Measurements from ENCODE around the gene DNM3. TPM values are rescaled to one million over a fixed set of nuclear protein-coding genes. Genes with fewer than 3 reads are reported as not detected.

Gene DNM3
- total RNA-seq, 2 donors from 2014 or later = 3.2 to 22.5 TPM

DNA sequence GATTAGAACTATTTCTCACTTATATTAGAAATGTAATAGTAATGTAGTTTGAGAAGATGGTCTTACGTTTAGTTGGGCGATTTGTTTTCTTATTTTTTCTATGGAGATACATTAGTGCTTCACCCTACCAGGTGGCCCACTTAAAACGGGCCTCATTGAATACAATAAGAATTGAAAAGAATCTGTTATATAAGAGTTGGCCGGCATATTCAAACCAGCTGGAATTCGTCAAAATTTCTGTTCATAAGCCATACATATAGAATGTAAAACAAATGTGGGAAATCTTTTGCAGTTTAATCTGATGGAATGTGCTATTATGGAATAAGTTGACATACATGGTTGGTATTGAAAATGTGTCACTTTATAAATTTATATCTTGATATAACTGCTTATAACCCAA lies 482.8 kb downstream of the DNM3 start:
- no peaks in the 10 kb centered on the region for H3K4me1 Mint-ChIP-seq
- no peak overlapping the region for H3K4me3 Mint-ChIP-seq
- DNase-seq (no peak), ATAC-seq (no peak)
- no peaks in the 10 kb centered on the region for H3K36me3 Mint-ChIP-seq (ENCODE audit: low read depth)
- no peak overlapping the region for H3K27ac Mint-ChIP-seq
- no peaks in the 10 kb centered on the region for H3K27me3 Mint-ChIP-seq
- no peaks in the 10 kb centered on the region for H3K9me3 ChIP-seq (ENCODE audit: control insufficient read depth, low read length, poor library complexity, severe bottlenecking)

DNA sequence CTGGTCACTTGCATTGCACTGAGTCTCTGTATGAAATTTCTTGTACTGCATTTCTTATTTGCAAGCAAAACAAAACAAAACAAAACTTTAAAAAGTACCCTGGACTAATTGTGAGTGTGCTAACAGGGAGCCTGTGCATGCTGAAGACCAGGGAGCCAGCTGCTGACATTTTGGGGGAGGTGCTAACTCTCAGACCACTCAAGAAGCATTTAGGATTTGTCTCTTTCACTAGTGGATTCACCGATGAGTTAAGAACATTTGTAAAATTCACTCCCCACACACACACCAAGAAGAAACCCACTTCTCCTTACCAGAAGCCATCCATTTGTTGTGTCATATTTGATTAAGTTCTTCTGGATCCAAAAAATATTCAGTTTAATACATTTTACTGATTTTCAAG lies 483.5 kb downstream of the DNM3 start:
- Mint-ChIP-seq H3K4me3 (no peak overlapping the region), H3K27ac (no peak overlapping the region), H3K36me3 (ENCODE audit: low read depth) (no peaks in the 10 kb centered on the region), H3K4me1 (no peaks in the 10 kb centered on the region), H3K27me3 (no peaks in the 10 kb centered on the region)
- H3K9me3 ChIP-seq (ENCODE audit: control insufficient read depth, low read length, poor library complexity, severe bottlenecking) = no peaks in the 10 kb centered on the region
- DNase-seq (no peak), ATAC-seq (no peak)

DNA sequence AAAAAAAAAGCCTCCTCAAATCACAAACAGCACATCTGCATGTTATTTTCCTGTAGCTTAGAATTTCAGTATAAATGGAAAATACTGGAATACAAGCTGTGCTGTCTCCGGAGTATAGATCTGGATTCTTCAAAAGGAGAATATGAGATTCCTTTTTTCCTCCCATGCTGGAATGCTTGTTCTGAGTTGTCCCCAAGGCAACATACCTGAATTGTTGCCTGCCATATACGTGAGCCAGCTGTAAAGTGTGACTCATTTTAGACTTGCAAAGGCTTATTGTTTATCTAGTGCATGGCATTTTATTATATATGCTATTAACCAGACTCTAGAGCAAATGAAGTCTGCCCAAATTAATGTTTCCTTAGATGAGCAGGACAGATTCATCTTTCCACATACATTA lies 484.2 kb downstream of the DNM3 start:
- H3K9me3 ChIP-seq (ENCODE audit: control insufficient read depth, low read length, poor library complexity, severe bottlenecking) = no peaks in the 10 kb centered on the region
- H3K4me3 Mint-ChIP-seq = no peak overlapping the region
- no peak for DNase-seq
- no peaks in the 10 kb centered on the region for H3K4me1 Mint-ChIP-seq
- no peak overlapping the region for H3K27ac Mint-ChIP-seq
- H3K36me3 Mint-ChIP-seq (ENCODE audit: low read depth) = no peaks in the 10 kb centered on the region
- no peak for ATAC-seq
- no peaks in the 10 kb centered on the region for H3K27me3 Mint-ChIP-seq

DNA sequence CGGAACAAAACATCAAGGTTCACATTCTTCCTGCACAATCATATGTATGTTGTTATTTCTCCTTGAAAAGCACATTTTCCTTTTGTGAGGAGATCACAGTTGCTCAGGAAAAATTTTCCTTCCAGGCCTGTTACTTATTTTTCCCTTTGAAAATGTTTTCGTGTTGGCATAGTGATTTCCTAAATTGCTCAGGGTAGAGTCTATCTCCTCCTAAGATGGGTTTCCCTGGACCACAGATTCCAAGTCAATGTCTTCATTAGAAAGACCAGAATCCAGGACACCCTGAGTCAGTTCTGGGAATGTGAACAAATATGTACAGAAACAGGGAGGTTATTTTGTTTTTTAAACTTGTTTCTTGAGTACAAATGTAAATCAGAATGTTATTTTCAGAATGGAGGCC lies 484.8 kb downstream of the DNM3 start:
- ATAC-seq (no peak), DNase-seq (no peak)
- Mint-ChIP-seq H3K4me1 (no peaks in the 10 kb centered on the region), H3K4me3 (no peak overlapping the region), H3K27me3 (no peaks in the 10 kb centered on the region), H3K27ac (no peak overlapping the region), H3K36me3 (ENCODE audit: low read depth) (no peaks in the 10 kb centered on the region)
- no peaks in the 10 kb centered on the region for H3K9me3 ChIP-seq (ENCODE audit: control insufficient read depth, low read length, poor library complexity, severe bottlenecking)

DNA sequence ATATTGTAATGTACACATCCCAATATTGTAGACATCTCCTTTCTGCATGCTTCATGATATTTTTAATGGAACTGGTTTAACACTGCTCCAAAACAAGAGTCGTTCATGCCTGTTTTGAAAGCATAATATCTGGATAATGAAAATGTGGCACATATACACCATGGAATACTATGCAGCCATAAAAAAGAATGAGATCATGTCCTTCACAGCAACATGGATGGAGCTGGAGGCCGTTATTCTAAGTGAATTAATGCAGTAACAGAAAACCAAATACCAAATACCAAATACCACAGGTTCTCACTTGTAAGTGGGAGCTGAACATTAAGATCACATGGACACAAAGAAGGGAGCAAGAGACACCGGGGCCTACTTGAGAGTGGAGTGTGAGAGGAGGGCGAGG lies 487.0 kb downstream of the DNM3 start:
- DNase-seq (no peak), ATAC-seq (no peak)
- H3K4me3 Mint-ChIP-seq = no peak overlapping the region
- no peaks in the 10 kb centered on the region for H3K36me3 Mint-ChIP-seq (ENCODE audit: low read depth)
- no peak overlapping the region for H3K27ac Mint-ChIP-seq
- H3K9me3 ChIP-seq (ENCODE audit: control insufficient read depth, low read length, poor library complexity, severe bottlenecking) = no peaks in the 10 kb centered on the region
- H3K4me1 Mint-ChIP-seq = no peaks in the 10 kb centered on the region
- H3K27me3 Mint-ChIP-seq = no peaks in the 10 kb centered on the region

DNA sequence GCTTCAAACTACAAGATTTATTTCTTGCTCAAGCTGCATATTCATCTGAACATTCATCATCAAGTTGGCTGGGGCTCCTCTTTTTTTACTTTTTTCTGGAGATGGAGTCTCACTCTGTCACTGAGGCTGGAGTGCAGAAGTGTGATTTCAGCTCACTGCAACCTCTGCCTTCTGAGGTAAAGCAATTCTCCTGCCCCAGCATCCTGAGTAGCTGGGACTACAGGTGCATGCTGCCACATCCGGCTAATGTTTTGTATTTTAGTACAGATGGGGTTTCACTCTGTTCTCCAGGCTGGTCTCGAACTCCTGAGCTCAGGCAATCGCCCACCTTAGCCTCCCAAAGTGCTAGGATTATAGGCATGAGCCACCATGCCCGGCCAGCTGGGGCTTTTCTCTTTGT lies 490.9 kb downstream of the DNM3 start:
- Mint-ChIP-seq H3K36me3 (ENCODE audit: low read depth) (no peaks in the 10 kb centered on the region), H3K27me3 (no peaks in the 10 kb centered on the region), H3K4me3 (no peak overlapping the region), H3K27ac (no peak overlapping the region), H3K4me1 (no peaks in the 10 kb centered on the region)
- no peak for ATAC-seq
- DNase-seq = no peak
- no peaks in the 10 kb centered on the region for H3K9me3 ChIP-seq (ENCODE audit: control insufficient read depth, low read length, poor library complexity, severe bottlenecking)

DNA sequence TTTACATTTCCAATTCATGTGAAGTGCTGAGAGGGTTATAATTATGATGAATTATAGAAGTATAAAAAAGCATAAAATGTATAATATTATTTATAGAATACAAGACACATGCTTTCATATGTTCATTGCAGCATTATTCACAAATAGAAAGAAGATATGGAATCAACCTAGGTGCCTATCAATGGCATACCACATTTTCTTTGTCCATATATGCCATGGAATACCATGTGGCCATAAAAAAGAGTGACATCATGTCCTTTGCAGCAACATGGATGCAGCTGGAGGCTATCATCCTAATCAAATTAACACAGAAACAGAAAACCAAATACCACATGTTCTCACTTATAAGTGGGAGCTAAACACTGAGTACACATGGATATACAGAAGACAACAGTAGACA lies 494.1 kb downstream of the DNM3 start:
- ATAC-seq (no peak), DNase-seq (no peak)
- Mint-ChIP-seq H3K4me3 (no peak overlapping the region), H3K27me3 (no peaks in the 10 kb centered on the region), H3K27ac (no peak overlapping the region), H3K4me1 (peaks cover 5% of the 10 kb centered on the region), H3K36me3 (ENCODE audit: low read depth) (no peaks in the 10 kb centered on the region)
- H3K9me3 ChIP-seq (ENCODE audit: control insufficient read depth, low read length, poor library complexity, severe bottlenecking) = no peaks in the 10 kb centered on the region

DNA sequence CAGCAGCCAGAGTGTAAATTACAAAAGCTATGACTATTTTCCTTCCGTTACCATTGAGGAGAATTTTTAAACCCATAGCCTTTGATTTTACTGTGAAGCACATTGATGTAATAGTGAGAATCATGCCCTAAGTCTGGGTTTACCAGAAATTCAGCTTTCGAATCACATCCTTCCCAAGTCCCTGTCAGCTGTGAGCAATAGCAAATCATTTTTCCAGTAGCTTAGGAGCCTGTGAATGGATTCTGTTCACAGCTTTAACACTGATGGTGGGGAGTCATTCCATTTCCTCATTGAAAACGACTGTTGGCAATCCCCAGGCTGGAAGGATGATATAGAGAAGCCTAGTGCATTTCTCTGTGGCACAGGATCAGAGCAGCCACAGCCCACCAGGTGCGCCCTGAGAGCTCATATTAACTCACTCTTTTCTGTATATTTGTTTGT lies 497.0 kb downstream of the DNM3 start:
- no peak overlapping the region for H3K27ac Mint-ChIP-seq
- no peak for DNase-seq
- ATAC-seq = peak; percentile 52
- H3K4me1 Mint-ChIP-seq = peaks cover 8% of the 10 kb centered on the region
- H3K36me3 Mint-ChIP-seq (ENCODE audit: low read depth) = no peaks in the 10 kb centered on the region
- no peaks in the 10 kb centered on the region for H3K27me3 Mint-ChIP-seq
- H3K9me3 ChIP-seq (ENCODE audit: control insufficient read depth, low read length, poor library complexity, severe bottlenecking) = no peaks in the 10 kb centered on the region
- H3K4me3 Mint-ChIP-seq = no peak overlapping the region

DNA sequence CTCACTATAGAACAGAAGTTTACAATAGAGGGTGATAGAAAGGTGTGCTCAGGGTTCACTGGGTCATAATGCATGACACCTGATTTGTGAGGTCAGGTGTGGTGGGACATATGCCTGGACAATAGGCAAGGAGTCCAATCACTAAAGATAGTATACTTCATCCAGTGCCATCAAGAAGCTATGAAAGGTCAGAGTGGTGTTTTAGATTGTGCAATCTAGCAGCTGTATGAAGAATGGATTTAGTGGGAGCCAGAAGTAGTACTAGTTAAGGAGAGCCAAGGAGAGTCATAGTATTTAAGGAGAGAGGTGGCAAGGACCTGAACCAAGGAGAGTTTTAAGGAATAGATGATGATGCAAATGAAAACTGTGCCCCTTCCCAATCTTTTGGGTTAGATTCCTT lies 498.5 kb downstream of the DNM3 start:
- no peak for ATAC-seq

DNA sequence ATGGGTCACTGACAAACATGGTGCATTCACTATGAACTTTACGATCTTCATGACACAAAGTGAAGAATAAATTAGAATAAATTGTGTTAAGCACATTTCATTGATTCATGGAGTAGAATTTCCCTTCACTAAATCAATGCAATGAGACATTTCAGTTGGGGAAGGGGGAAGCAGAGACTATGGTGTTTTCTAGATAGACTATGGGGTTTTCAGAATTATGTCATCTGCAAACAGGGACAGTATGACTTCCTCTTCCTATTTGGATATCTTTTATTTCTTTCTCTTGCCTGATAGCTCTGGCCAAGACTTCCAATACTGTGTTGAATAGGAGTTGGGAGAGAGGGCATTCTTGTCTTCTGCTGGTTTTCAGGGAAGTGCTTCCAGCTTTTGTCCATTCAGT lies 499.2 kb downstream of the DNM3 start:
- no peak overlapping the region for H3K4me3 Mint-ChIP-seq
- ATAC-seq = no peak
- no peak overlapping the region for H3K27ac Mint-ChIP-seq
- H3K9me3 ChIP-seq (ENCODE audit: control insufficient read depth, low read length, poor library complexity, severe bottlenecking) = no peaks in the 10 kb centered on the region
- peaks cover 10% of the 10 kb centered on the region for H3K4me1 Mint-ChIP-seq
- H3K36me3 Mint-ChIP-seq (ENCODE audit: low read depth) = no peaks in the 10 kb centered on the region
- DNase-seq = no peak
- H3K27me3 Mint-ChIP-seq = no peaks in the 10 kb centered on the region

More for the DNA sequence above, 498.5 kb downstream of the DNM3 start:
- no peak for DNase-seq
- no peaks in the 10 kb centered on the region for H3K27me3 Mint-ChIP-seq
- no peak overlapping the region for H3K27ac Mint-ChIP-seq
- H3K9me3 ChIP-seq (ENCODE audit: control insufficient read depth, low read length, poor library complexity, severe bottlenecking) = no peaks in the 10 kb centered on the region
- peaks cover 10% of the 10 kb centered on the region for H3K4me1 Mint-ChIP-seq
- no peaks in the 10 kb centered on the region for H3K36me3 Mint-ChIP-seq (ENCODE audit: low read depth)
- no peak overlapping the region for H3K4me3 Mint-ChIP-seq

DNA sequence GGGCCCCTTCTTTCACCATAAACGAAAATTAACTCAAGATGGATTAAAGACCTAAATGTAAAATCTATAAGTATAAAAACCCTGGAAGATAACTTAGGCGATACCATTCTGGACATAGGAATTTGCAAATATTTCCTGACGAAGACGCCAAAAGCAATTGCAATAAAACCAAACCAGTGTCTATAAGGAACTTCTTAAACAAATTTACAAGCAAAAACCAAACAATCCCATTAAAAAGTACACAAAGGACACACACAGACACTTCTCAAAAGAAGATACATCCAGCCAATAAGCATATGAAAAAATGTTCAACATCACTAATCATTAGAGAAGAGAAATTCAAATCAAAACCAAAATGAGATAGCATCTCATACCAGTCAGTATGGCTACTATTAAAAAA lies 500.4 kb downstream of the DNM3 start:
- DNase-seq (no peak), ATAC-seq (no peak)
- H3K4me3 Mint-ChIP-seq = no peak overlapping the region
- no peaks in the 10 kb centered on the region for H3K27me3 Mint-ChIP-seq
- no peak overlapping the region for H3K27ac Mint-ChIP-seq
- peaks cover 10% of the 10 kb centered on the region for H3K4me1 Mint-ChIP-seq
- no peaks in the 10 kb centered on the region for H3K9me3 ChIP-seq (ENCODE audit: control insufficient read depth, low read length, poor library complexity, severe bottlenecking)
- H3K36me3 Mint-ChIP-seq (ENCODE audit: low read depth) = peaks cover 2% of the 10 kb centered on the region

DNA sequence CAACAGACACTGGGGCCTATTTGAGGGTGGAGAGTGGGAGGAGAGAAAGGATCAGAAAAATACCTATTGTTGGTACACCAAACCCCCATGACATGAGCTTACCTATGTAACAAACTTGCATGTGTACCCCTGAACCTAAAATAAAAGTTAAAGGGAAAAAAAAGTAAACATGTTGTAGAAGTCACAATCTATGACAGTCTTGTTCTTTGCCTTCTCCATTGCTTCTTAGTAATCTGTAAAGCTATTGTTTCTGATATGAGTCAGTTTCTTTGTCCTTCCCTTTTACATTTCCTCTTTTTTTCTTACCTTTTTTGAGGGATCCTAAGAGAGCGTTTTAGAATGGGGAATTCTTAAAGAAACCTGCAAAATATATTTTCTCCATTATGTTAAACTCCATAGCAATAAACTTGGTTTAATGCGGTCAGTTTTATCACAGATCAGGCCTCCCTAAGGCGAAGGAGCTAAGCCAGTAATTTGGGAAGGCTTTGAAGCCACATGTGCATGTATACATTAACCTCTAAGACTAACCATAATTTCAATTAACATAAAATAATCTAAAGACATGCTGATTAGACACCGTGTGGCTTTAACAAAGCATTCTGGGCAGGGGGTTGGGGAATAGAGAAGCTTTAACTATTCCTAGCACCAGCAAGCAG lies 501.4 kb downstream of the DNM3 start:
- H3K36me3 Mint-ChIP-seq (ENCODE audit: low read depth) = peaks cover 2% of the 10 kb centered on the region
- no peak overlapping the region for H3K27ac Mint-ChIP-seq
- H3K27me3 Mint-ChIP-seq = no peaks in the 10 kb centered on the region
- no peaks in the 10 kb centered on the region for H3K9me3 ChIP-seq (ENCODE audit: control insufficient read depth, low read length, poor library complexity, severe bottlenecking)
- peaks cover 10% of the 10 kb centered on the region for H3K4me1 Mint-ChIP-seq
- no peak overlapping the region for H3K4me3 Mint-ChIP-seq
- DNase-seq (no peak), ATAC-seq (no peak)

DNA sequence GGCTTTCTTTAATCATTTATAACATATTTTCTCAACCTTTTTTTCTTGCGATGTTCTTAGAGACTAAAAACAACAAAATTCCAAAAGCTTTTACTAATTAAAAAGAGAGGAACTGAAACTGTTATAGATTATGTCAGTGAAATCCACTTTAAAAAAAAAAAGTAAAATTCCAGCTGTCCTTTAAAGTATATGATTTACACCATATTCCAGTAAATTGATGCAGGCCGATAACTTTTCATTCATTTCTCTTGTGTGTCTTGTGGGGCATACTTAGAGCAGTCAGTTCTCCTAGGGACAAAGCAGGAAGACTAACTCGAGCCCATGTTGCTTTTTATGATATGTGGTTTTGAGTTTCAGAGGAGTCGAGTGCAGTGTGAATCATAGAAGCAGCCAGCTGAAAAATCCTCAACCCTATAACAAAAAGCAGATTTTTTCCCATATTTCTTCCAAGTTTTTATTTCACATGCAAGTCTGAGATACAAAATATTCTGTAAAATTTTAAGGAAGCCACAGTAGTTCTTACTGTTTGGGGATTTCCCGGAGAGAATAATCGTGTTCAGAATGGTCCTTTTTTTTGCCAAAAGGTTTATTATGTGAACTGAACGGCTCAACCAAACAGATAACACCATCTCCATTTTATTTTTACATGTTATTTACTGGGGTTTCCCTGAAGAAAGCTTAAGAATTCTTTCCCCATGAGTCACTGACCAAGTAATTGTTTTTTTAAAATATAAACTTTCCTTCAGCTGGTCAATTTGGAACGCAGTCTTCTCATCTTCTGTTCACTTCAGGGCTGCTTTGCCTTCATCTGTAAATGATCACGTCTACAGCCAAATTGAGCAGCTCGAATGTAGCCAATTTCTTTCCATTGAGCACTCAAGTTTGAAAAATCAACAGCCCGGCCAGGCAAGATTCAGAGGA lies 502.2 kb downstream of the DNM3 start:
- Mint-ChIP-seq H3K27me3 (no peaks in the 10 kb centered on the region), H3K4me3 (peak overlapping the region; percentile 28), H3K4me1 (peaks cover 10% of the 10 kb centered on the region), H3K27ac (no peak overlapping the region), H3K36me3 (ENCODE audit: low read depth) (peaks cover 2% of the 10 kb centered on the region)
- ATAC-seq (no peak), DNase-seq (no peak)
- H3K9me3 ChIP-seq (ENCODE audit: control insufficient read depth, low read length, poor library complexity, severe bottlenecking) = no peaks in the 10 kb centered on the region

DNA sequence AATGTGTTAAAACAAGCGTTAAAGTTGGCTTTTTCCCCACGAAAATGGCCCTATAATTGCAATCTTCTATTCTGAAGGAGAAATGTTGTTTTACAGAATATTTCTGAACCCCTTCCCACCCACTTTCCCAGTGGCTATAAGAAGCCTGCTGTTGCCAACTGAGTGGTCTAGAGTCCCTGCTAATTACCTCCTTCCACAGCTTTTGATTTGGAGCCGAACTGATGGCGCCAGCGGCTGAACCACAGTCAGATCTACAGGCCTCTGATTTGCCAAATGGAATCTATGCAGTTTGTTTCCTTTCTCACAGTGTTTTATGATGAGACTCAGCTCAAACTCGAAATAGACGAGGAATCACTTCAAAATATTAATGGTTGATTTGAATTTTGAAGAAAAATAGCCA lies 503.1 kb downstream of the DNM3 start:
- Mint-ChIP-seq H3K4me3 (no peak overlapping the region), H3K4me1 (peaks cover 5% of the 10 kb centered on the region), H3K36me3 (ENCODE audit: low read depth) (peaks cover 2% of the 10 kb centered on the region), H3K27me3 (no peaks in the 10 kb centered on the region), H3K27ac (no peak overlapping the region)
- DNase-seq (no peak), ATAC-seq (no peak)
- H3K9me3 ChIP-seq (ENCODE audit: control insufficient read depth, low read length, poor library complexity, severe bottlenecking) = no peaks in the 10 kb centered on the region
